Measurements from ENCODE around the gene ASXL3.

The ASXL3 gene

DNA sequence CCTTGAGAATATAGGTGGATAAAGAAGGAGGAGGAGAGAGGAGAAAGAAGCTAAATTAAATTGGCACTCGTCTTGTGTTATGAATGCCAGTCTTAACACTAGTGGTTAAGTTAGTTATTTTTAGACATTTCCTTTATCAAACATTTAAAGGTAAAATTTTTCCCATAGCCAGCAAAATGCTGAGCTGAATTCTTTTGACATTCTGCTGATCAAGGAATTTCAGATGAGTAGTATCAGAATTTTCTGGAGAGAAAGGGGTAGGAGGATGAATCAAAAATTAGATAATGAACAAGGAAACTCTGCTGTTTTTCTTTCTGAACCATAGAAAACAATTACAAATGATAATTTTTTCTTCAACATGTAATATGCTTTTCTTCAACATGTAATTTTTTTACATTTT is 52.5 kb downstream of the ASXL3 start:
- Histone ChIP-seq H3K27me3 (ENCODE audit: insufficient read depth, poor library complexity, severe bottlenecking) (no peaks in the 10 kb centered on the region), H3K4me3 (replicated peaks; ENCODE audit: insufficient read depth, low read length) (no peak overlapping the region), H3K27ac (replicated peaks) (no peak overlapping the region)
- no peak for DNase-seq (ENCODE audit: low read depth in 1 of 2, low spot score in 1 of 2)
- TF ChIP-seq POLR2AphosphoS5 (IDR thresholded peaks at IDR 0.05; ENCODE audit: low read depth) (no peak), GABPA (IDR thresholded peaks at IDR 0.05; ENCODE audit: low read depth) (no peak), SPI1 (IDR thresholded peaks at IDR 0.05; ENCODE audit: borderline replicate concordance, low read depth) (no peak)
- TF ChIP-seq, protein P1, sequence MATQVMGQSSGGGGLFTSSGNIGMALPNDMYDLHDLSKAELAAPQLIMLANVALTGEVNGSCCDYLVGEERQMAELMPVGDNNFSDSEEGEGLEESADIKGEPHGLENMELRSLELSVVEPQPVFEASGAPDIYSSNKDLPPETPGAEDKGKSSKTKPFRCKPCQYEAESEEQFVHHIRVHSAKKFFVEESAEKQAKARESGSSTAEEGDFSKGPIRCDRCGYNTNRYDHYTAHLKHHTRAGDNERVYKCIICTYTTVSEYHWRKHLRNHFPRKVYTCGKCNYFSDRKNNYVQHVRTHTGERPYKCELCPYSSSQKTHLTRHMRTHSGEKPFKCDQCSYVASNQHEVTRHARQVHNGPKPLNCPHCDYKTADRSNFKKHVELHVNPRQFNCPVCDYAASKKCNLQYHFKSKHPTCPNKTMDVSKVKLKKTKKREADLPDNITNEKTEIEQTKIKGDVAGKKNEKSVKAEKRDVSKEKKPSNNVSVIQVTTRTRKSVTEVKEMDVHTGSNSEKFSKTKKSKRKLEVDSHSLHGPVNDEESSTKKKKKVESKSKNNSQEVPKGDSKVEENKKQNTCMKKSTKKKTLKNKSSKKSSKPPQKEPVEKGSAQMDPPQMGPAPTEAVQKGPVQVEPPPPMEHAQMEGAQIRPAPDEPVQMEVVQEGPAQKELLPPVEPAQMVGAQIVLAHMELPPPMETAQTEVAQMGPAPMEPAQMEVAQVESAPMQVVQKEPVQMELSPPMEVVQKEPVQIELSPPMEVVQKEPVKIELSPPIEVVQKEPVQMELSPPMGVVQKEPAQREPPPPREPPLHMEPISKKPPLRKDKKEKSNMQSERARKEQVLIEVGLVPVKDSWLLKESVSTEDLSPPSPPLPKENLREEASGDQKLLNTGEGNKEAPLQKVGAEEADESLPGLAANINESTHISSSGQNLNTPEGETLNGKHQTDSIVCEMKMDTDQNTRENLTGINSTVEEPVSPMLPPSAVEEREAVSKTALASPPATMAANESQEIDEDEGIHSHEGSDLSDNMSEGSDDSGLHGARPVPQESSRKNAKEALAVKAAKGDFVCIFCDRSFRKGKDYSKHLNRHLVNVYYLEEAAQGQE (IDR thresholded peaks at IDR 0.05; ENCODE audit: insufficient replicate concordance, low read depth) = no peak
- TF ChIP-seq, protein P2, sequence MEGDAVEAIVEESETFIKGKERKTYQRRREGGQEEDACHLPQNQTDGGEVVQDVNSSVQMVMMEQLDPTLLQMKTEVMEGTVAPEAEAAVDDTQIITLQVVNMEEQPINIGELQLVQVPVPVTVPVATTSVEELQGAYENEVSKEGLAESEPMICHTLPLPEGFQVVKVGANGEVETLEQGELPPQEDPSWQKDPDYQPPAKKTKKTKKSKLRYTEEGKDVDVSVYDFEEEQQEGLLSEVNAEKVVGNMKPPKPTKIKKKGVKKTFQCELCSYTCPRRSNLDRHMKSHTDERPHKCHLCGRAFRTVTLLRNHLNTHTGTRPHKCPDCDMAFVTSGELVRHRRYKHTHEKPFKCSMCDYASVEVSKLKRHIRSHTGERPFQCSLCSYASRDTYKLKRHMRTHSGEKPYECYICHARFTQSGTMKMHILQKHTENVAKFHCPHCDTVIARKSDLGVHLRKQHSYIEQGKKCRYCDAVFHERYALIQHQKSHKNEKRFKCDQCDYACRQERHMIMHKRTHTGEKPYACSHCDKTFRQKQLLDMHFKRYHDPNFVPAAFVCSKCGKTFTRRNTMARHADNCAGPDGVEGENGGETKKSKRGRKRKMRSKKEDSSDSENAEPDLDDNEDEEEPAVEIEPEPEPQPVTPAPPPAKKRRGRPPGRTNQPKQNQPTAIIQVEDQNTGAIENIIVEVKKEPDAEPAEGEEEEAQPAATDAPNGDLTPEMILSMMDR (IDR thresholded peaks at IDR 0.05; ENCODE audit: insufficient read depth, low read length) = no peak

DNA sequence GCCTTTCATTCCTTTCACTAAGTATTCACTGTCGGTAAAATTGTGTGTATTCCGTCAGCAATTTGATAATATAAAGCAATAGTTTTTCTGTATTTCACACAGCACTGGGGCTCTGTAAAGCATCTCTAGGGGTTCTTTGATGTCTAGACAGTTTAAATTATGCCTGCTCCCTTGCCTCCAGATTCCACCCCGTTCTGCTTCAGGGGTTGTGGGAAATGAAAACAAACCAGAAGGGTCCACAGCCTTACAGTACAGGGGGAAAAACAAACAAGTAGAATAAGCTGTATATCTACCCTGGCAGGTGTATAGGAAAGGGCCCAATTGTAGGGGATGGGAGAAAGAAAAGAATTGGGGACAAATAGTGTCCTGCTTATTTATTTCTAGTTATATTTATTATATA is 63.1 kb downstream of the ASXL3 start:
- H3K27ac ChIP-seq (replicated peaks) = no peak overlapping the region
- no peak overlapping the region for H3K4me3 ChIP-seq (replicated peaks; ENCODE audit: insufficient read depth, low read length)
- DNase-seq (ENCODE audit: low read depth in 1 of 2, low spot score in 1 of 2) = no peak
- no peaks in the 10 kb centered on the region for H3K27me3 ChIP-seq (ENCODE audit: insufficient read depth, poor library complexity, severe bottlenecking)
- no peak for TF ChIP-seq GABPA (IDR thresholded peaks at IDR 0.05; ENCODE audit: low read depth)
- no peak for TF ChIP-seq SPI1 (IDR thresholded peaks at IDR 0.05; ENCODE audit: borderline replicate concordance, low read depth)
- TF ChIP-seq, protein P2 (IDR thresholded peaks at IDR 0.05; ENCODE audit: insufficient read depth, low read length) = no peak
- TF ChIP-seq, protein P1 (IDR thresholded peaks at IDR 0.05; ENCODE audit: insufficient replicate concordance, low read depth) = no peak
- TF ChIP-seq POLR2AphosphoS5 (IDR thresholded peaks at IDR 0.05; ENCODE audit: low read depth) = no peak

DNA sequence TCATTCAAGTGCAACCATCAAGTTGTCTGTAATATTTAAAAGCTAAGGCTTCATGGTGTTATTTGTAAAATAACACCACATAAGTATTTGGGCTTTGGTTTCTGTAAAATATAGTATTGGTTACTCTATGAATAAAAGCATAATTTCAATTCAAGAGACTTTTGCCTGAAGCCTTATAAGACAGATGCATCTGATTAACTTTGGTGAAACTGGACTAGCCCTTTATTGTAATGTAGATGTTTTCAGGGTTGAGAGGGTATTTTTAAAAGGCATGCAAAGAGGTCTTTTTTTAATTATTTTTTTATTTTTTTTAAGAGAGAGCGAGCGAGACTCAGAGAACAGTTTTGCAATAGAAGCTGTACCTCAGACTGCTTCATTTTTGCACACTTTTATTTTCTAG is 66.5 kb downstream of the ASXL3 start:
- no peaks in the 10 kb centered on the region for H3K27me3 ChIP-seq (ENCODE audit: insufficient read depth, poor library complexity, severe bottlenecking)
- TF ChIP-seq POLR2AphosphoS5 (IDR thresholded peaks at IDR 0.05; ENCODE audit: low read depth) = no peak
- no peak for TF ChIP-seq SPI1 (IDR thresholded peaks at IDR 0.05; ENCODE audit: borderline replicate concordance, low read depth)
- TF ChIP-seq, protein P1 (IDR thresholded peaks at IDR 0.05; ENCODE audit: insufficient replicate concordance, low read depth) = no peak
- no peak for TF ChIP-seq GABPA (IDR thresholded peaks at IDR 0.05; ENCODE audit: low read depth)
- TF ChIP-seq, protein P2 (IDR thresholded peaks at IDR 0.05; ENCODE audit: insufficient read depth, low read length) = no peak
- no peak overlapping the region for H3K4me3 ChIP-seq (replicated peaks; ENCODE audit: insufficient read depth, low read length)
- DNase-seq (ENCODE audit: low read depth in 1 of 2, low spot score in 1 of 2) = no peak
- no peak overlapping the region for H3K27ac ChIP-seq (replicated peaks)
